K562 (cell line): ENCODE results near the gene SLC17A9. TPM values are rescaled to one million over a fixed set of nuclear protein-coding genes. Genes with fewer than 3 reads are reported as not detected.

ENCODE experiments used
- ARID3B ChIP-seq: fragments of 250-450 bp; sonication (Bioruptor Pico); IDR thresholded peaks from 2 replicates; pipeline ENCODE4 v1.4.0; 2020; ENCODE audit warnings: borderline replicate concordance
- ATF1 ChIP-seq, 2 experiments: fragments of 450-650 bp in 1 of 2; IDR thresholded peaks; 2 replicates each; pipeline ENCODE4 v1.6.1; 2016; ENCODE audit warnings: missing compliant biosample characterization in 1 of 2, missing genetic modification characterization in 1 of 2
- ATF2 ChIP-seq: sonication (generic); formaldehyde crosslinking; IDR thresholded peaks from 2 replicates; pipeline ENCODE4 v1.8.1; 2022; ENCODE audit warnings: missing genetic modification reagents
- BACH1 ChIP-seq: fragments of 200-800 bp; sonication (Bioruptor generic); IDR thresholded peaks from 2 replicates; pipeline ENCODE4 v1.6.1; 2016; ENCODE audit warnings: missing genetic modification characterization, missing compliant biosample characterization
- BCL6 ChIP-seq: fragments of 250-450 bp; sonication (Bioruptor Pico); IDR thresholded peaks from 2 replicates; pipeline ENCODE4 v1.4.0; 2020
- C11orf30 ChIP-seq: fragments of 450-650 bp; IDR thresholded peaks from 2 replicates; pipeline ENCODE4 v1.6.1; 2016; ENCODE audit warnings: low read depth, mild to moderate bottlenecking
- CBFA2T3 ChIP-seq: fragments of 450-650 bp; IDR thresholded peaks from 2 replicates; pipeline ENCODE4 v1.6.1; 2017
- DDX20 ChIP-seq: fragments of 450-650 bp; IDR thresholded peaks from 2 replicates; pipeline ENCODE4 v1.6.1; 2016; ENCODE audit warnings: missing genetic modification characterization, low read depth, mild to moderate bottlenecking, missing compliant biosample characterization, moderate library complexity
- EP400 ChIP-seq: fragments of 450-650 bp; IDR thresholded peaks from 2 replicates; pipeline ENCODE4 v1.6.1; 2017; ENCODE audit warnings: antibody characterized with exemption, mild to moderate bottlenecking, moderate library complexity
- HNRNPL ChIP-seq: fragments of 200-400 bp; formaldehyde crosslinking; IDR thresholded peaks from 2 replicates; pipeline ENCODE4 v1.6.1; 2017; ENCODE audit warnings: low read depth, mild to moderate bottlenecking, low read length
- ILF3 ChIP-seq: fragments of 450-650 bp; IDR thresholded peaks from 2 replicates; pipeline ENCODE4 v1.6.1; 2018; ENCODE audit warnings: antibody characterized with exemption, mild to moderate bottlenecking, moderate library complexity, borderline replicate concordance
- KLF6 ChIP-seq: fragments of 250-450 bp; sonication (Bioruptor Pico); IDR thresholded peaks from 2 replicates; pipeline ENCODE4 v1.4.0; 2020; ENCODE audit warnings: mild to moderate bottlenecking, moderate library complexity, borderline replicate concordance
- MTA1 ChIP-seq: fragments of 450-650 bp; IDR thresholded peaks from 2 replicates; pipeline ENCODE4 v1.6.1; 2017; ENCODE audit warnings: borderline replicate concordance
- NELFE ChIP-seq: IDR thresholded peaks from 2 replicates; pipeline ENCODE4 v1.6.1; 2011; ENCODE audit warnings: mild to moderate bottlenecking; ENCODE audit not compliant: insufficient read depth, insufficient read length
- NR2C1 ChIP-seq, 2 experiments: fragments of 450-650 bp; IDR thresholded peaks; 2 replicates each; pipeline ENCODE4 v1.6.1; 2017; ENCODE audit warnings: mild to moderate bottlenecking in 2 of 2, antibody characterized with exemption in 1 of 2, inconsistent platforms in 1 of 2, missing compliant biosample characterization in 1 of 2, missing genetic modification characterization in 1 of 2
- NUFIP1 ChIP-seq: fragments of 450-650 bp; IDR thresholded peaks from 2 replicates; pipeline ENCODE4 v1.6.1; 2018; ENCODE audit not compliant: partially characterized antibody
- PTBP1 ChIP-seq: fragments of 200-400 bp; formaldehyde crosslinking; IDR thresholded peaks from 2 replicates; pipeline ENCODE4 v1.6.1; 2017; ENCODE audit warnings: low read depth, low read length
- PTRF ChIP-seq: fragments of 450-650 bp; IDR thresholded peaks from 2 replicates; pipeline ENCODE4 v1.6.1; 2016; ENCODE audit warnings: mild to moderate bottlenecking, missing genetic modification characterization, missing compliant biosample characterization
- PTTG1 ChIP-seq: fragments of 450-650 bp; IDR thresholded peaks from 2 replicates; pipeline ENCODE4 v1.6.1; 2016; ENCODE audit warnings: low read depth, mild to moderate bottlenecking, missing genetic modification characterization, missing compliant biosample characterization
- SPI1 ChIP-seq: IDR thresholded peaks from 2 replicates; pipeline ENCODE4 v1.6.1; 2011; ENCODE audit warnings: low read depth, low read length, control low read depth, borderline replicate concordance
- TBL1XR1 ChIP-seq, 2 experiments: IDR thresholded peaks; 2 replicates each; pipeline ENCODE4 v1.6.1; 2012; ENCODE audit warnings: improper control_type of control experiment in 2 of 2, low read length in 2 of 2, mild to moderate bottlenecking in 1 of 2
- TCFL5 ChIP-seq: fragments of 250-450 bp; sonication (Bioruptor Pico); conservative IDR thresholded peaks from 2 replicates; pipeline ENCODE4 v1.6.1; 2021; ENCODE audit warnings: mild to moderate bottlenecking, moderate library complexity, matching md5 sums
- XRCC3 ChIP-seq: fragments of 450-650 bp; IDR thresholded peaks from 2 replicates; pipeline ENCODE4 v1.6.1; 2017; ENCODE audit warnings: mild to moderate bottlenecking, moderate library complexity
- ZFP36 ChIP-seq: fragments of 150-350 bp; IDR thresholded peaks from 2 replicates; pipeline ENCODE4 v1.6.1; 2018; ENCODE audit warnings: low read length, low read depth; ENCODE audit not compliant: partially characterized antibody
- ZNF324 ChIP-seq: fragments of 250-450 bp; sonication (Bioruptor Pico); IDR thresholded peaks from 2 replicates; pipeline ENCODE4 v1.4.0; 2020; ENCODE audit warnings: mild to moderate bottlenecking
- ZNF347 ChIP-seq: fragments of 450-650 bp; formaldehyde crosslinking; IDR thresholded peaks from 2 replicates; pipeline ENCODE4 v1.4.0; 2020; ENCODE audit warnings: low read depth, mild to moderate bottlenecking, moderate library complexity
- ZNF766 ChIP-seq: fragments of 200-800 bp; sonication (Bioruptor generic); conservative IDR thresholded peaks from 2 replicates; pipeline ENCODE4 v1.6.1; 2016; ENCODE audit warnings: missing genetic modification characterization, missing compliant biosample characterization
- ZSCAN29 ChIP-seq: fragments of 450-650 bp; IDR thresholded peaks from 2 replicates; pipeline ENCODE4 v1.6.1; 2017
- polyA plus RNA-seq, 8 experiments: library from polyadenylated mRNA; depleted of rRNA in 4 of 8; stranded (reverse) in 5 of 8; unstranded in 3 of 8; fragments of >200 nt; fragmentation: Nextera tagmentation in 2 of 8; fragmentation: Illumina TruSeq in 1 of 8; extraction: Ambion mirVana in 2 of 8; extraction: Trizol in 1 of 8; gene quantifications; 2 replicates each; pipeline versions ENCODE4 v1.2.1 to v1.2.3, GENCODE V29; 2011 to 2014; ENCODE audit warnings: inconsistent platforms in 1 of 8, missing spikeins in 1 of 8
- total RNA-seq, 7 experiments: library from RNA; depleted of rRNA in 6 of 7; stranded (reverse); fragments of >200 nt in 6 of 7; fragmentation: Illumina TruSeq in 2 of 7; extraction: Trizol in 2 of 7; gene quantifications; 2 replicates each; pipeline versions ENCODE4 v1.2.1 to v1.2.3, GENCODE V29; 2011 to 2021; ENCODE audit warnings: low replicate concordance in 1 of 7

The SLC17A9 gene
- total and polyA plus RNA-seq, 9 of the 15 experiments (the other 6 are each of a cell fraction or from before 2014, with no cell fraction given): 0.04 to 0.31 TPM; not detected in 7

- TF ChIP-seq ARID3B (CRISPR knock-in tag) (no peak), KLF6 (CRISPR knock-in tag) (peak; percentile 72; the same call in 1 of the 2 replicates), NUFIP1 (no peak), DDX20 (tag) (no peak), ATF1 (CRISPR knock-in tag; IDR thresholded peaks at IDR 0.05) (no peak; the same call in 1 of the 2 replicates), ATF1 (tag; IDR thresholded peaks at IDR 0.05) (peak; percentile 83), ZNF347 (CRISPR knock-in tag) (no peak), TCFL5 (no peak), PTTG1 (tag) (no peak), BCL6 (CRISPR knock-in tag) (no peak), PTBP1 (no peak), CBFA2T3 (no peak), C11orf30 (peak; percentile 84), MTA1 (no peak), XRCC3 (no peak), ILF3 (no peak), PTRF (tag) (no peak), NR2C1 (IDR thresholded peaks at IDR 0.05) (no peak), NR2C1 (tag; IDR thresholded peaks at IDR 0.05) (no peak), TBL1XR1 (IDR thresholded peaks at IDR 0.05; ENCODE audit: low read length in 2 of 2) (0 out of 4 replicates have a peak, but pooled peaks of 1 of the 2 experiments have one; percentile 32), HNRNPL (no peak), NELFE (no peak), ATF2 (CRISPR knock-in tag) (no peak), ZNF324 (CRISPR knock-in tag) (0 out of 2 replicates have a peak, but pooled peaks have one; percentile 19), SPI1 (no peak), ZFP36 (no peak), BACH1 (tag) (no peak), EP400 (peak; percentile 98), ZSCAN29 (peak; percentile 92), ZNF766 (CRISPR knock-in tag) (no peak; the same call in 1 of the 2 replicates)
Observed at GRCh38 chr20:62937268-62938104, 15.0 kb upstream of the SLC17A9 start (continued).
